HG03460 (cell line): ENCODE measurements around the gene ABHD17A.

Source experiments
- ATAC-seq: cut with Tn5 transposase; IDR thresholded peaks from one replicate; pipeline ENCODE4 v1.9.1; 2021; ENCODE audit not compliant: unreplicated experiment

Gene ABHD17A

DNA sequence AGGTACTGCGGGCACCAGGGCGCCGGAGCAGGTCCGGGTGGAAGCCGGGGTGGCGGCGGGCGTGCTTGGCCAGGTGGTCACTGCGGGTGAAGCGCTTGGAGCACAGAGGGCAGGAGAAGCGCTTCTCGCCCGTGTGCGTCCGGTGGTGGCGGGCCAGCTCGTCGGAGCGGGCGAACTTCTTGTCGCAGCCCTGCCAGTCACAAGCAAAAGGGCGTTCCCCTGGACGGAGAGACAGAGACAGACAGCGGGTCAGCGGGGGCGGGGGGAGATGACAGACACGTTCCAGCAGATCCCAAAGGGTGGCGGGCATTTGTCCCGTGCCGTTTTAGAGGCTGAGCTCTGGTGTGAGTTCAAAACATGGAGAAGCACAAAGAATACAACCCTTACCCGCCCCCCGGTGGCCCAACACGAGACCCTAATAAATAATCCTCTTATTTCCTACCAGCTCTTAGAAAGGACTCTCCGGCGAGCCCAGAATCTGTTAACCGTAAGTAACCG lies 30.7 kb downstream of the ABHD17A start:
- no peak for ATAC-seq

DNA sequence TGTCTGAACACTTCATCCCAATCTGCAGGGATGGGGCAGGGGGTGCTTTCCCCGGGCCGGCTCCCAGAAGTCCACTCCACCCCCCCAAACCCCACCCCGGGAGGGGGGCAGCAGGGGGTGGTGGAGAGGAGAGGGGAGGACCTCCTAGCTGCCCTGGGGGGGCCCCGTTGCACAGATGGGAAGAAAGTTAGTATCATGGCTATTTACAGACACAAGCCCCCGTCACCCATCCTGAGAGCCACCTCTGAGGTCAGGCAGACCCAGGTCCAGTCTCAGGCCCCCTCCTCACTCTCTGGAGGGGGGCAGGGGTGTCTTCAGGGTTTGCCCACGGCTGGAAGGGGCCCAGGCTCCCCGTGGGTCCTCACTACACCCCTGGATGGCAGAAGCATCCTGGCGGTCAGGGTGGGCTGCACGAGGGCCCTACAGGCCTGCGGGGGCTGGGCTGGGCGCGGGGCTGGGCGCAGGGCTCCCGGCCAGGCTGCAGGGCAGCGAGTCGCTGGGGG lies 31.2 kb downstream of the ABHD17A start:
- no peak for ATAC-seq

- ATAC-seq, result no peak
Measured at GRCh38 chr19:1853295-1854038, 31.8 kb downstream of the ABHD17A start.

DNA sequence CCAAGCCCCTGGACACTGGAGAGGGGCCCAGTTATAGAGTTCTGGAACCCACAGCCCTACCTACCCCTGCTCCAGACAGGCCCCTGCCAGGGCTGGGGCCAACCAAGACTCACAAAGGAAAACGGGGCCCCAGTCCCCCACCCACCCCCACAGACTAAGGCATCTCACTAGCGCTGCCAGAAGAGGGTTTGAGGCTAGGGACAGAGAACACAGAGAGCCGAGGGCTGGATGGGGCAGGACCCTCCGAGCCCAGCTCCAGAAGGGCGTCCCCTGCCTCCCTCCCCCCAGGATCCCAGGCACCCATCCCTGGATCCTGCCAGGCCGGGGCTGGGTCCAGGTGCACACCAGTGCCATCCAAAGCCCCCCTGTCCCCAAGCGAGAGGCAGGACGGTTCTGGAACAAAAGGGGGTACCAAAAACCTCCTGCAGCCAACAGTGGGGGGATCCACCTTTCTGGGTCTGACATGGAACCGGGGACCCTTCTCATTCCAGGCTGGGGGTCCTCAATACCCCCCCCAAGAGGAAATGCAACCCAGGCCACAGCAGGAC lies 32.6 kb downstream of the ABHD17A start:
- ATAC-seq, result no peak

DNA sequence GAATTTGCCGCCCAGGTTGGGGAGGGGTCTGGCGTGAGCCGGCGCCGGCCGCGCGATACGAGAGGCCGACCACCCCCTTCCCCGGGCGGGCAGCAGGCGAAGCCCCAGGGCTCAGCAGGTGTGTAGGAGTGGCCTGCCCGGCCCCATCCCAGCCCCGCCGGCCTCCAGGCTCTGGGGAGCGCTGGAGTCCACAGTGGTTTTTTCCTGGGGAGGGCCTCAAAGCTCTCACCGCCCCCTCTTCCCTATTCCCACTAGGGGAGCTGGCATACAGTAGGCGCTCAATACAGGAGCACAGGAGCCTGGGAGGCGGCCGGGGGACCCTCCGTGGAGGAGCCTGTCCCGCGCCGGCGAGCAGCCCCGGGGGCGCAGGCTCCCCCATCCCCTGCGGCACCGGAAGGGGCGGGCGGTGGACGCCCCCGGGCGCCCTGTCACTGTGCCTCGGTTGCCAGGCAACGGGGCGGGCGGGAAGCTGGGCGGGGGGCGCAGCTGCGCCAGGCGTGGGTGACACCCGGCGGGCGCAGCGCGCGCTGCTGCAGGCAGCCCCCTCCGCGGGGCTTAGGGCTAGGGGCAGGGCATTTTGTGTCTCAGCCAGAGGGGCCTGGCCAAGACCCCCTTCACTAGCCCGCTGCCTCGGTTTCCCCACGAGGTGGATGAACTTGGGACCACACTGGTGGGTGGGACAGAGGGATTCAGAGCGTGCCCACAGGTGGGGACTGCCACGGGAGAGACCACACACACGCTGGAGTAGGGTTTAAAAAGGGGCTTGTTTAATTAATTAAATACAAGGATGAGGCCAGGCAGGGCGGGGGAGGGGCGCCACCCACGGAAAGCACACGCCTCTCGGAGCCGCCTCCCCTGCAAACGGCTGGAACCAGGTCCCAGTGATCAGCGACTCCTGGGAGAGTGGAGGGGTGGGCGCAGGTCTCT lies 33.4 kb downstream of the ABHD17A start:
- ATAC-seq, result no peak

GRCh38 chr19:1850809-1851653 lies 34.3 kb downstream of the ABHD17A start:
- ATAC-seq, result no peak

DNA sequence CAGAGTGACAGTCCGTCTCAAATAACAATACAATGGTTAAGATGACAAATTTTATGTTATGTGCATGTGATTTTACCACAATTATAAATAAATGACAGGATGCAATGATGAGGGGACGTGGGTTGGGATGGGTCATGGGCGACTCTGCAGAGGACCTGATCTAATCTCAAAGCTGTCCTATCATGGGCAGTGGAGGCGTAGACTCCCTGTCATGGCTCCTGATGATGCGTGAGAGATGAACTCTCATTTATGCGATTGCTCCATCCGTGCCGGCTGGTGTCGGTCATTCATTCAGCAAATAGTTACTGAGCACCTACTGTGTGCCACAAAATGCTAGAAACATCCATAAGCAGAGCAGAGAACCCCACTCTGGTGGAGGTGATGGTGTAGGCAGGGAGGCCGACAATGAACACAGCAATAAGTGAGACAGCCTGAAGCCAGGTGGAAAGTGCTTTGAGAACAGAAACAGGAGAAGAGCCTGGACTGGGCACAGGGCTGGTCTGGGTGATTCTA lies 35.4 kb downstream of the ABHD17A start:
- ATAC-seq, result no peak

GRCh38 chr19:1849132-1849474 lies 36.2 kb downstream of the ABHD17A start:
- no peak for ATAC-seq

- ATAC-seq, result peak; percentile 58
Measured at GRCh38 chr19:1848399-1849131, 36.7 kb downstream of the ABHD17A start, which contains the start of gene REXO1. Gene REXO1, minus strand, starts transcription at chr19:1848483. Its CDS starts 125 bp downstream, at chr19:1848358.

- ATAC-seq, result peak; percentile 20
Measured at GRCh38 chr19:1847684-1848398, 37.5 kb downstream of the ABHD17A start.

DNA sequence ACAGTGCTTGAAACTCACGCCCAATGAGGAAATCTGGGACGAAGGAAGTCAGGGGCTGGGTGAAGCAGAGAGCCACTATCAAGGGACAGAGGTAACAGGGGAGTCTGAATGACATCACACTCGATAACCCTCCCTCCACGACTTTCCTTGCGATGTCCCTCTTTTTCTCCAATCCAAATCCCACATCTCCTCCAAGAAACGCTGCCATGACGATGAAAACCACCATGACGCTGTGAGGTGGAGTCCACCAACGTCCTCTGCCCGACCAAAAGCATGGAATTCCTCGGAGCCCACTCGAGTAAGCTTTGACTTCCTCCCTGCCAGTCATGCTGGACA lies 38.0 kb downstream of the ABHD17A start:
- no peak for ATAC-seq

DNA sequence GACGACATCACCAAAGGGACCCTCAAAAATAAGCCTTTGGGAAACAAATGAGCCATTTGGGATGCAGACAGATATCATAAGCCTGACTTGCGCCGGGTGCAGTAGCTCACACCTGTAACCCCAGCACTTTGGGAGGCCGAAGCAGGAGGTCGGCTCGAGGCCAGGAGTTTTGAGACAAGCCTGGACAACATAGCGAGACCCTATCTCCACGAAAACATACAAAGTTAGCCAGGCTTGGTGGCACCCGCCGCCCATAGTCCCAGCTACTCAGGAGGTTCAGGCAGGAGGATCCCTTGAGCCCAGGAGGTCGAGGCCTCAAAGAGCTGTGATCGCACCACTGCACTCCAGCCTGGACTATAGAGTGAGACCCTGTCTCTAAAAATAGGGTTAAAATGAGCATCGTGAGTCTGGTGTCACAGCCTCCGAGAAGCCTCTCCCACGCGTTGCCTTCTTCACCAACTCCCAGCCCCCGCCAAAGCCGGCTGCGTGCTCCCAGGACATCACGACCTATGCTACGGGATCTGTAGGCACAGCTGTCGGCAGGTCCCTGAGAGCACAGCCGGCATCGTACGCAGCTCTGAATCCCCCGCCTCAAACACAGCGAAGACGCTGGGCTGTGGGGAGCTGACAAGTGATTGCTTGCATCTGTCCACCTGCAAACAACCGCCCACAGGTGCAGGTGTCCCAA lies 38.6 kb downstream of the ABHD17A start:
- no peak for ATAC-seq

- ATAC-seq, result no peak
Measured at GRCh38 chr19:1845642-1846041, 39.7 kb downstream of the ABHD17A start.

DNA sequence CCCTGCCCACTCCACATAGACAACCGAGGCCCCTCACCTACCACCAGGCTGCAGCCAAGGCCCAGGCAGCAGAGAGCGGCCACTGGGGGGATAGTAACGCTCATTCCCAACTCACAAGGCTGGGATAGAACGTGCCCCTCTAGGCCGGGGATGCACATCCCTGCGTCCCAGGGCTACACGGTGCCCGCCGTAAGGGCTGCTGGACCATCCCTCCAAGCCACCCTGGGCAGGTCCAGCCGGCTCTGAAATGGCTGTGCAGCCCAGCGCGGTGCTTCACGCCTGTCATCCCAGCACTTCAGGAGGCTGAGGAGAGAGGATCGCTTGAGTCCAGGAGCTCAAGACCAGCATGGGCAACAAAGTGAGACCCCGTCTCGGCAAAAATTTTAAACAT lies 40.2 kb downstream of the ABHD17A start:
- no peak for ATAC-seq

- ATAC-seq, result no peak
Measured at GRCh38 chr19:1844513-1845124, 40.7 kb downstream of the ABHD17A start.

DNA sequence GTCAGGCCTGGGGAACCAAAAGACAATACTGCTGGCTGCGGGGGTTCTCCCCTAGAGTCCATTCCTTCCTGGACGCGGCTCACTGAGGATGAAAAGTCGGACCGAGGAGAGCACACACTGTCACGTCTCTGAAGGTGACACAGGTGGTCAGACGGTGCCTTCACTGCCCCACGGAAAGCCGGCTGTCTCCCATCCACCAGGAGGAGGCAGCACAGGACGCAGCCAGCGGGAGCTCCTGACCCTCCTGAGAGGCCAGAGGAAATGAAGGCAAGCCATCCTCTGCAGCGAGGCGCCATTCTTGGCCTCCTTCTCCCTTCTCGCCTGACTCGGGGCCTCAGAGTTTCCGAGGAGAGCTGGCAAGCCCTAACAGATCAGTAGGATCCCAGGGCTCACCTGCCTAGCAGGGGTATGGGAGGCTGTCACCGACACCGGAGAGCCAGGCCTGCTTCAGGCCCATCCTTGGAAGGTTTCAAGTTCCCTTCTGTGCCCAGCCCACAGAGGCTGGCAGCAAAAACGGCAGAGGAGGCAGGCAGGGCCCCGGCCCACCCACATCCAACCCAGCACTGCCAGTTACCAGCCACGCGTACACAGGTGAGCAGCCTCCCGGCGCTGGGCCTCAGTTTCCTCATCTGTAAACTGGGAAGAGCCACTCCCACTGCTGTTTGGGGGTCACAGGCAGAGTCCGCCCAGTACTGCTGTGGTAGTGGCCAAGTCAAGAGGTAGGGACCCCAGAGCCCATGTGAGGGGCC lies 41.5 kb downstream of the ABHD17A start:
- no peak for ATAC-seq

GRCh38 chr19:1843116-1843515 lies 42.2 kb downstream of the ABHD17A start:
- ATAC-seq, result no peak
